ENCODE results near the gene MS4A6A.

DNA sequence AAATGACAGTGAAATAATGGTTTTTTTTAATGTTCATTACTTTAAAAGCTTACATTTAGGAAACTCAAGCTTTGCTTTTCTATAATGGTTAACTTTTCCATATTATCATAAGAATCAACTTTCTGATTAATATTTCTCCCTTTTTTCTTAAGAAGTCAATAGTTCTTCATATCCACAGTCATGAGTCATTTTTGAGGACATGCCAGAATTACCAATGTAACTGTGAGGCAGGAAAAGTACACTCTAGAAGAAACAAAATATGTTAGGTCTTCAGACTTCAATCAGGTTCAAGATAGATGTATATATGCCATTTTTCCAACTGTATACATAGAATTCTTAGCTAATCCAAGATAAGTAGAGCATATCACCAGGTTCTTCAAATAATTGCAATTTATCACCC is 10.9 kb downstream of the MS4A6A start:
- TF ChIP-seq POLR2AphosphoS5 (IDR thresholded peaks at IDR 0.05; ENCODE audit: low read depth, low read length) = no peak
- TF ChIP-seq TAF1 (IDR thresholded peaks at IDR 0.05; ENCODE audit: borderline replicate concordance, insufficient read depth, low read length) = no peak
